HepG2 (cell line): ENCODE measurements around the gene TCF12. TPM values are rescaled to one million over a fixed set of nuclear protein-coding genes. Genes with fewer than 3 reads are reported as not detected.

Source experiments
- FOXA1 ChIP-seq, 2 experiments: fragments of 450-650 bp in 1 of 2; sonication (generic) in 1 of 2; formaldehyde crosslinking in 1 of 2; IDR thresholded peaks; 2 replicates each; pipeline versions ENCODE4 v1.4.0 to v1.6.1; 2016 to 2020; ENCODE audit warnings: missing genetic modification reagents in 1 of 2
- HNRNPUL1 ChIP-seq: fragments of 200-400 bp; formaldehyde crosslinking; IDR thresholded peaks from 2 replicates; pipeline ENCODE4 v1.6.1; 2017; ENCODE audit warnings: low read depth, mild to moderate bottlenecking, low read length, moderate library complexity
- KLF12 ChIP-seq: sonication (generic); formaldehyde crosslinking; IDR thresholded peaks from 2 replicates; pipeline ENCODE4 v1.4.0; 2020; ENCODE audit warnings: missing genetic modification reagents, borderline replicate concordance
- MATR3 ChIP-seq: sonication (generic); formaldehyde crosslinking; IDR thresholded peaks from 2 replicates; pipeline ENCODE4 v1.4.0; 2020; ENCODE audit warnings: missing genetic modification reagents
- MTF1 ChIP-seq: sonication (generic); formaldehyde crosslinking; IDR thresholded peaks from 2 replicates; pipeline ENCODE4 v1.5.0; 2020; ENCODE audit warnings: missing genetic modification reagents
- ONECUT2 ChIP-seq: sonication (generic); formaldehyde crosslinking; IDR thresholded peaks from 2 replicates; pipeline ENCODE4 v1.4.0; 2020; ENCODE audit warnings: missing genetic modification reagents
- ZFP82 ChIP-seq: sonication (generic); formaldehyde crosslinking; IDR thresholded peaks from 2 replicates; pipeline ENCODE4 v1.5.1; 2020; ENCODE audit warnings: mild to moderate bottlenecking, missing genetic modification reagents, borderline replicate concordance
- ZNF317 ChIP-seq: sonication (generic); formaldehyde crosslinking; IDR thresholded peaks from 2 replicates; pipeline ENCODE4 v1.5.0; 2020; ENCODE audit warnings: mild to moderate bottlenecking, missing genetic modification reagents
- ZNF563 ChIP-seq: sonication (generic); formaldehyde crosslinking; IDR thresholded peaks from 2 replicates; pipeline ENCODE4 v1.8.0; 2022; ENCODE audit warnings: mild to moderate bottlenecking, moderate library complexity, missing genetic modification reagents
- ZNF703 ChIP-seq: sonication (generic); formaldehyde crosslinking; IDR thresholded peaks from 2 replicates; pipeline ENCODE4 v1.5.1; 2020; ENCODE audit warnings: missing genetic modification reagents, mild to moderate bottlenecking, moderate library complexity, borderline replicate concordance
- ZNF768 ChIP-seq: sonication (generic); formaldehyde crosslinking; IDR thresholded peaks from 2 replicates; pipeline ENCODE4 v1.4.0; 2020; ENCODE audit warnings: missing genetic modification reagents
- polyA plus RNA-seq, 8 experiments: library from polyadenylated mRNA; depleted of rRNA in 3 of 8; stranded (reverse) in 7 of 8; unstranded in 1 of 8; fragments of >200 nt; fragmentation: Illumina TruSeq in 4 of 8; extraction: Trizol in 4 of 8; gene quantifications; 2 replicates each; pipeline versions ENCODE4 v1.2.1 to v1.2.3, GENCODE V29; 2011 to 2016; ENCODE audit warnings: low read depth in 4 of 8, missing spikeins in 1 of 8, mixed read lengths in 1 of 8; ENCODE audit not compliant: insufficient read depth in 1 of 8
- total RNA-seq, 5 experiments: library from RNA; depleted of rRNA; stranded (reverse); fragments of >200 nt; fragmentation: Illumina TruSeq; extraction: Trizol; gene quantifications; 2 replicates each; pipeline ENCODE4 v1.2.3, GENCODE V29; 2016; ENCODE audit warnings: low read depth in 1 of 5
- TF ChIP-seq, protein P1 (sequence below): IDR thresholded peaks from 2 replicates; pipeline ENCODE4 v1.6.1; 2012; ENCODE audit warnings: inconsistent platforms
- TF ChIP-seq, protein P2 (sequence below): conservative IDR thresholded peaks from 2 replicates; pipeline ENCODE4 v1.6.1; 2018; ENCODE audit warnings: missing genetic modification reagents
- TF ChIP-seq, protein P3 (sequence below): sonication (generic); formaldehyde crosslinking; IDR thresholded peaks from 2 replicates; pipeline ENCODE4 v1.4.0; 2020; ENCODE audit warnings: missing genetic modification reagents, borderline replicate concordance
- TF ChIP-seq, protein P4 (sequence below), 2 experiments: sonication (generic) in 1 of 2; formaldehyde crosslinking in 1 of 2; IDR thresholded peaks; 2 replicates each; pipeline versions ENCODE4 v1.6.1 to v1.9.0; 2014 to 2022; ENCODE audit warnings: antibody characterized with exemption in 1 of 2, borderline replicate concordance in 1 of 2, inconsistent platforms in 1 of 2, low read depth in 1 of 2, missing genetic modification reagents in 1 of 2

TCF12 gene
- total and polyA plus RNA-seq, 2 of the 13 experiments (the other 11 are each of a cell fraction or from before 2014, with no cell fraction given), result 48.6 to 51.1 TPM

DNA sequence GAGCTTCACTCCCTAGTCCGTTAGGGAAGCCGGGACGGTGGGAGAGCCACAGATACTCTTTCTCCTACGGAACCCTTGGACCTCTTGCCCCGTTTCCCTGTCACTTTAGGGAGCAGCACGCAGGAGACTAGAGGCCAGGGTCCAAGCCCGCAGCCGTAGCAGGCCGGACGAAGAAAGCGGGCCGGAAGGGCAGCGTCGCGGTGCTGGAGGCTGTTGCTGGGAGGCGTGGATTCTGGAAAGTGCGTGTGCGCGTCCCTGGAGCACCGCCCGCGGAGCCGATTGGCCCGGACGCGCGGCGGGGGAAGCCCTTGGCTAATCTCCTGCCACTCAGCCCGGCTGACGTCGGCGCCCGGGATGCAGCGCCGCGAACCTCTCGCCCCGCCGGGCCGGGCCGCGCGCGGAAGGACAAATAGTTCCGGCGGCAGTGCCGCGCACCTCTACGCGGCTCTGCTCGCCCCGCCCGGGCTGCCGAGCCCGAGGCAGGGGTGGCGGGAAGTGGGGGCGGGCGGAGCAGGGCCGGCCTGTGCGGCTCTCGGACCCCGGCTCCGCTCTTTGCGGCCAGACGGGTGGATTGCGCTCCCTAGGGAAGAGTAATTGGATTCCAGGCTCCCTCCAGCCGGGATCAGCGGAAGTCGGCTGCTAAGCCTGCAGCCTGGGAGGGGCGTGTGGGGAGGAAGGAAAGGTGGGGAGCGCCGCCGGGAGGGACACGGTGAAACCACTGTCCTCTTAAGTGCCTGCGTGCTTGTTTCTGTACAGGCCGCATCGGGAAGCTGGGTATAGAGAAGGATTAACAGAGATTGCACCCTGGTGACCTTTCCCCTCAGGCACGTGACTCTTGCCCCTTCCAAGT, 31.3 kb upstream of the TCF12 start (continued):
- TF ChIP-seq, protein P1, sequence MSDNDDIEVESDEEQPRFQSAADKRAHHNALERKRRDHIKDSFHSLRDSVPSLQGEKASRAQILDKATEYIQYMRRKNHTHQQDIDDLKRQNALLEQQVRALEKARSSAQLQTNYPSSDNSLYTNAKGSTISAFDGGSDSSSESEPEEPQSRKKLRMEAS, result peak; percentile 88
- no peak for TF ChIP-seq FOXA1 (IDR thresholded peaks at IDR 0.05)
- TF ChIP-seq FOXA1 (CRISPR knock-in tag; IDR thresholded peaks at IDR 0.05), result 0 out of 2 replicates have a peak, but pooled peaks have one; percentile 13
- TF ChIP-seq ZNF703 (CRISPR knock-in tag), result peak; percentile 71; the same call in 1 of the 2 replicates
- no peak for TF ChIP-seq HNRNPUL1
- peak; percentile 97 for TF ChIP-seq ZNF563
- no peak for TF ChIP-seq MATR3 (CRISPR knock-in tag)
- peak; percentile 92 for TF ChIP-seq ZNF317 (CRISPR knock-in tag)
- peak; percentile 87; the same call in 1 of the 2 replicates for TF ChIP-seq ZNF768 (CRISPR knock-in tag)
- TF ChIP-seq, protein P2, sequence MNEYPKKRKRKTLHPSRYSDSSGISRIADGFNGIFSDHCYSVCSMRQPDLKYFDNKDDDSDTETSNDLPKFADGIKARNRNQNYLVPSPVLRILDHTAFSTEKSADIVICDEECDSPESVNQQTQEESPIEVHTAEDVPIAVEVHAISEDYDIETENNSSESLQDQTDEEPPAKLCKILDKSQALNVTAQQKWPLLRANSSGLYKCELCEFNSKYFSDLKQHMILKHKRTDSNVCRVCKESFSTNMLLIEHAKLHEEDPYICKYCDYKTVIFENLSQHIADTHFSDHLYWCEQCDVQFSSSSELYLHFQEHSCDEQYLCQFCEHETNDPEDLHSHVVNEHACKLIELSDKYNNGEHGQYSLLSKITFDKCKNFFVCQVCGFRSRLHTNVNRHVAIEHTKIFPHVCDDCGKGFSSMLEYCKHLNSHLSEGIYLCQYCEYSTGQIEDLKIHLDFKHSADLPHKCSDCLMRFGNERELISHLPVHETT (CRISPR knock-in tag), result peak; percentile 98
- TF ChIP-seq ONECUT2 (CRISPR knock-in tag), result no peak
- TF ChIP-seq, protein P3, sequence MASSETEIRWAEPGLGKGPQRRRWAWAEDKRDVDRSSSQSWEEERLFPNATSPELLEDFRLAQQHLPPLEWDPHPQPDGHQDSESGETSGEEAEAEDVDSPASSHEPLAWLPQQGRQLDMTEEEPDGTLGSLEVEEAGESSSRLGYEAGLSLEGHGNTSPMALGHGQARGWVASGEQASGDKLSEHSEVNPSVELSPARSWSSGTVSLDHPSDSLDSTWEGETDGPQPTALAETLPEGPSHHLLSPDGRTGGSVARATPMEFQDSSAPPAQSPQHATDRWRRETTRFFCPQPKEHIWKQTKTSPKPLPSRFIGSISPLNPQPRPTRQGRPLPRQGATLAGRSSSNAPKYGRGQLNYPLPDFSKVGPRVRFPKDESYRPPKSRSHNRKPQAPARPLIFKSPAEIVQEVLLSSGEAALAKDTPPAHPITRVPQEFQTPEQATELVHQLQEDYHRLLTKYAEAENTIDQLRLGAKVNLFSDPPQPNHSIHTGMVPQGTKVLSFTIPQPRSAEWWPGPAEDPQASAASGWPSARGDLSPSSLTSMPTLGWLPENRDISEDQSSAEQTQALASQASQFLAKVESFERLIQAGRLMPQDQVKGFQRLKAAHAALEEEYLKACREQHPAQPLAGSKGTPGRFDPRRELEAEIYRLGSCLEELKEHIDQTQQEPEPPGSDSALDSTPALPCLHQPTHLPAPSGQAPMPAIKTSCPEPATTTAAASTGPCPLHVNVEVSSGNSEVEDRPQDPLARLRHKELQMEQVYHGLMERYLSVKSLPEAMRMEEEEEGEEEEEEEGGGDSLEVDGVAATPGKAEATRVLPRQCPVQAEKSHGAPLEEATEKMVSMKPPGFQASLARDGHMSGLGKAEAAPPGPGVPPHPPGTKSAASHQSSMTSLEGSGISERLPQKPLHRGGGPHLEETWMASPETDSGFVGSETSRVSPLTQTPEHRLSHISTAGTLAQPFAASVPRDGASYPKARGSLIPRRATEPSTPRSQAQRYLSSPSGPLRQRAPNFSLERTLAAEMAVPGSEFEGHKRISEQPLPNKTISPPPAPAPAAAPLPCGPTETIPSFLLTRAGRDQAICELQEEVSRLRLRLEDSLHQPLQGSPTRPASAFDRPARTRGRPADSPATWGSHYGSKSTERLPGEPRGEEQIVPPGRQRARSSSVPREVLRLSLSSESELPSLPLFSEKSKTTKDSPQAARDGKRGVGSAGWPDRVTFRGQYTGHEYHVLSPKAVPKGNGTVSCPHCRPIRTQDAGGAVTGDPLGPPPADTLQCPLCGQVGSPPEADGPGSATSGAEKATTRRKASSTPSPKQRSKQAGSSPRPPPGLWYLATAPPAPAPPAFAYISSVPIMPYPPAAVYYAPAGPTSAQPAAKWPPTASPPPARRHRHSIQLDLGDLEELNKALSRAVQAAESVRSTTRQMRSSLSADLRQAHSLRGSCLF (CRISPR knock-in tag), result no peak
- TF ChIP-seq MTF1 (CRISPR knock-in tag), result no peak
- TF ChIP-seq, protein P4, sequence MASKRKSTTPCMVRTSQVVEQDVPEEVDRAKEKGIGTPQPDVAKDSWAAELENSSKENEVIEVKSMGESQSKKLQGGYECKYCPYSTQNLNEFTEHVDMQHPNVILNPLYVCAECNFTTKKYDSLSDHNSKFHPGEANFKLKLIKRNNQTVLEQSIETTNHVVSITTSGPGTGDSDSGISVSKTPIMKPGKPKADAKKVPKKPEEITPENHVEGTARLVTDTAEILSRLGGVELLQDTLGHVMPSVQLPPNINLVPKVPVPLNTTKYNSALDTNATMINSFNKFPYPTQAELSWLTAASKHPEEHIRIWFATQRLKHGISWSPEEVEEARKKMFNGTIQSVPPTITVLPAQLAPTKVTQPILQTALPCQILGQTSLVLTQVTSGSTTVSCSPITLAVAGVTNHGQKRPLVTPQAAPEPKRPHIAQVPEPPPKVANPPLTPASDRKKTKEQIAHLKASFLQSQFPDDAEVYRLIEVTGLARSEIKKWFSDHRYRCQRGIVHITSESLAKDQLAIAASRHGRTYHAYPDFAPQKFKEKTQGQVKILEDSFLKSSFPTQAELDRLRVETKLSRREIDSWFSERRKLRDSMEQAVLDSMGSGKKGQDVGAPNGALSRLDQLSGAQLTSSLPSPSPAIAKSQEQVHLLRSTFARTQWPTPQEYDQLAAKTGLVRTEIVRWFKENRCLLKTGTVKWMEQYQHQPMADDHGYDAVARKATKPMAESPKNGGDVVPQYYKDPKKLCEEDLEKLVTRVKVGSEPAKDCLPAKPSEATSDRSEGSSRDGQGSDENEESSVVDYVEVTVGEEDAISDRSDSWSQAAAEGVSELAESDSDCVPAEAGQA (IDR thresholded peaks at IDR 0.05; ENCODE audit: low read depth), result peak; percentile 48; the same call in 1 of the 2 replicates
- TF ChIP-seq, protein P4 (CRISPR knock-in tag; IDR thresholded peaks at IDR 0.05; ENCODE audit: borderline replicate concordance), result no peak
- peak; percentile 96 for TF ChIP-seq ZFP82 (CRISPR knock-in tag)
- TF ChIP-seq KLF12 (CRISPR knock-in tag), result peak; percentile 64; the same call in 1 of the 2 replicates
